HepG2 (cell line): Measurements from ENCODE around the gene CABP4. TPM values are rescaled to one million over a fixed set of nuclear protein-coding genes. Genes with fewer than 3 reads are reported as not detected.

Experiments
- ATAC-seq: fragments of 200-7000 bp; cut with Tn5 transposase; 3 replicates; pipeline ENCODE4 v1.9.1; 2020; ENCODE audit warnings: mild to moderate bottlenecking, moderate library complexity
- BruUV-seq: library from RNA; stranded (reverse); fragments of 400-500 nt; replicated peaks from 2 replicates; lab custom pipeline; 2021; lab: Mats Ljungman, UMichigan
- CTCF ChIA-PET: fragments of 300-600 bp; formaldehyde crosslinking; extraction: SDS; loops from one replicate; lab custom pipeline; 2021; ENCODE audit warnings: low total read pairs, inconsistent platforms, low intra/inter-chr PET ratio; lab: Yijun Ruan, JAX
- POLR2A ChIA-PET: fragments of 350-600 bp; sonication (Branson Sonifier 250); formaldehyde crosslinking; loops from one replicate; lab custom pipeline; 2020; ENCODE audit warnings: antibody characterized with exemption, inconsistent platforms; lab: Yijun Ruan, JAX
- DNase-seq: peaks from one replicate; pipeline ENCODE4 v3.0.0-alpha.2; 2015; ENCODE audit warnings: low spot score
- FAIRE-seq: peaks from 3 replicates; lab custom pipeline; 2011; peaks lifted over from hg19 to GRCh38; lab: Jason Lieb, UNC
- H2AFZ ChIP-seq: one replicate; pipeline ENCODE4 v1.6.1; 2011; ENCODE audit warnings: low read length, inconsistent platforms
- H3K27ac ChIP-seq: fragments of 300-600 bp; 3 replicates; pipeline ENCODE4 v1.8.0; 2011; ENCODE audit warnings: mixed run types, mild to moderate bottlenecking, mixed read lengths, low read length, inconsistent platforms; ENCODE audit not compliant: insufficient read depth; ENCODE audit errors: extremely low read length
- H3K27me3 ChIP-seq, 2 experiments: fragments of 200-600 bp in 1 of 2; 2 replicates in 1 of 2; 3 replicates in 1 of 2; pipeline versions ENCODE4 v1.6.0 to v1.8.0; 2011; ENCODE audit warnings: low read length in 2 of 2, mild to moderate bottlenecking in 2 of 2, moderate library complexity in 2 of 2, inconsistent platforms in 1 of 2; ENCODE audit not compliant: insufficient read depth in 2 of 2, control insufficient read depth in 1 of 2
- H3K36me3 ChIP-seq, 2 experiments: fragments of 200-600 bp in 1 of 2; replicated peaks in 1 of 2; 2 replicates in 1 of 2; 3 replicates in 1 of 2; pipeline versions ENCODE4 v1.5.1 to v1.8.0; 2011; ENCODE audit warnings: low read length in 2 of 2, inconsistent platforms in 1 of 2; ENCODE audit not compliant: insufficient read depth in 2 of 2, control insufficient read depth in 1 of 2
- H3K4me1 ChIP-seq: 2 replicates; pipeline ENCODE4 v1.5.1; 2012; ENCODE audit warnings: low read length, inconsistent platforms; ENCODE audit not compliant: insufficient read depth
- H3K4me2 ChIP-seq: 2 replicates; pipeline ENCODE4 v1.6.0; 2011; ENCODE audit warnings: low read depth, low read length, inconsistent platforms
- H3K4me3 ChIP-seq, 3 experiments: fragments of 200-600 bp in 1 of 3; sonication (generic), shearing (Covaris generic) in 1 of 3; replicated peaks in 1 of 3; 2 replicates each; pipeline ENCODE4 v1.5.1; 2011 to 2016; ENCODE audit warnings: low read length in 3 of 3, inconsistent platforms in 2 of 3, low read depth in 2 of 3, mild to moderate bottlenecking in 2 of 3, control low read depth in 1 of 3, mixed read lengths in 1 of 3; ENCODE audit not compliant: insufficient read depth in 1 of 3
- H3K79me2 ChIP-seq: one replicate; pipeline ENCODE4 v1.6.1; 2011; ENCODE audit warnings: low read length, inconsistent platforms; ENCODE audit not compliant: insufficient read depth
- H3K9ac ChIP-seq: 2 replicates; pipeline ENCODE4 v1.6.0; 2011; ENCODE audit warnings: mild to moderate bottlenecking, low read depth, low read length, inconsistent platforms; ENCODE audit not compliant: insufficient read depth
- H3K9me3 ChIP-seq: 2 replicates; pipeline ENCODE4 v1.5.1; 2012; ENCODE audit warnings: mild to moderate bottlenecking, low read length
- H4K20me1 ChIP-seq: 2 replicates; pipeline ENCODE4 v1.6.0; 2011; ENCODE audit warnings: inconsistent platforms, mild to moderate bottlenecking, low read length, moderate library complexity; ENCODE audit not compliant: insufficient read depth
- ARNTL ChIP-seq: sonication (generic); formaldehyde crosslinking; IDR thresholded peaks from 2 replicates; pipeline ENCODE4 v1.4.0; 2020; ENCODE audit warnings: mild to moderate bottlenecking, missing genetic modification reagents
- CREBL2 ChIP-seq: sonication (generic); formaldehyde crosslinking; IDR thresholded peaks from 2 replicates; pipeline ENCODE4 v1.8.1; 2023; ENCODE audit warnings: missing genetic modification reagents, mild to moderate bottlenecking, borderline replicate concordance
- HINFP ChIP-seq: sonication (generic); formaldehyde crosslinking; IDR thresholded peaks from 2 replicates; pipeline ENCODE4 v1.4.0; 2020; ENCODE audit warnings: low read depth, mild to moderate bottlenecking, missing genetic modification reagents
- HNF4A ChIP-seq: sonication (generic); formaldehyde crosslinking; IDR thresholded peaks from 2 replicates; pipeline ENCODE4 v1.4.0; 2020; ENCODE audit warnings: missing genetic modification reagents
- HOXD1 ChIP-seq: sonication (generic); formaldehyde crosslinking; IDR thresholded peaks from 2 replicates; pipeline ENCODE4 v1.5.0; 2020; ENCODE audit warnings: missing genetic modification reagents
- IKZF5 ChIP-seq: IDR thresholded peaks from 2 replicates; pipeline ENCODE4 v1.6.1; 2018; ENCODE audit warnings: missing genetic modification reagents, mild to moderate bottlenecking, missing compliant biosample characterization
- MTERF4 ChIP-seq: sonication (generic); formaldehyde crosslinking; IDR thresholded peaks from 2 replicates; pipeline ENCODE4 v1.8.0; 2023; ENCODE audit warnings: mild to moderate bottlenecking, missing genetic modification reagents
- MXD4 ChIP-seq: IDR thresholded peaks from 2 replicates; pipeline ENCODE4 v1.6.1; 2016; ENCODE audit warnings: mild to moderate bottlenecking, missing biosample characterization, missing genetic modification reagents
- NFE2 ChIP-seq: sonication (generic); formaldehyde crosslinking; IDR thresholded peaks from 2 replicates; pipeline ENCODE4 v1.4.0; 2020; ENCODE audit warnings: missing genetic modification reagents
- SYNCRIP ChIP-seq: fragments of 200-400 bp; formaldehyde crosslinking; IDR thresholded peaks from 2 replicates; pipeline ENCODE4 v1.6.1; 2018; ENCODE audit warnings: mild to moderate bottlenecking, low read depth, low read length; ENCODE audit not compliant: insufficient read depth
- XBP1 ChIP-seq: sonication (generic); formaldehyde crosslinking; IDR thresholded peaks from 2 replicates; pipeline ENCODE4 v1.5.0; 2020; ENCODE audit warnings: missing genetic modification reagents
- ZNF350 ChIP-seq: sonication (generic); formaldehyde crosslinking; IDR thresholded peaks from 2 replicates; pipeline ENCODE4 v1.4.0; 2020; ENCODE audit warnings: mild to moderate bottlenecking, low read depth, missing genetic modification reagents, borderline replicate concordance
- ZNF530 ChIP-seq: sonication (generic); formaldehyde crosslinking; IDR thresholded peaks from 2 replicates; pipeline ENCODE4 v1.5.0; 2020; ENCODE audit warnings: low read depth, mild to moderate bottlenecking, missing genetic modification reagents
- ZNF567 ChIP-seq: sonication (generic); formaldehyde crosslinking; IDR thresholded peaks from 2 replicates; pipeline ENCODE4 v1.8.1; 2023; ENCODE audit warnings: mild to moderate bottlenecking, missing genetic modification reagents, borderline replicate concordance
- ZNF589 ChIP-seq: sonication (generic); formaldehyde crosslinking; conservative IDR thresholded peaks from 2 replicates; pipeline ENCODE4 v1.8.0; 2022; ENCODE audit warnings: mild to moderate bottlenecking, moderate library complexity, missing genetic modification reagents
- ZNF720 ChIP-seq: sonication (generic); formaldehyde crosslinking; IDR thresholded peaks from 2 replicates; pipeline ENCODE4 v1.4.0; 2020; ENCODE audit warnings: missing genetic modification reagents
- ZNF850 ChIP-seq: sonication (generic); formaldehyde crosslinking; conservative IDR thresholded peaks from 2 replicates; pipeline ENCODE4 v1.9.0; 2021; ENCODE audit warnings: mild to moderate bottlenecking, missing genetic modification reagents
- whole genome bisulfite sequencing: methylation state at CpG from one replicate; pipeline ENCODE4 v1.1.6; 2017; ENCODE audit warnings: low lambda C conversion rate; 5-methylcytosine and 5-hydroxymethylcytosine counted together
- in situ Hi-C: cut with HindIII; loops from 2 replicates; pipeline ENCODE4 v1.10.0; 2017; ENCODE audit warnings: low pct_unique_long_range_greater_than_20kb; ENCODE audit not compliant: extremely low pct_ligation_motif_present
- intact Hi-C: fragments of 100-400 bp; cut with micrococcal nuclease; formaldehyde crosslinking; loops from one replicate; pipeline ENCODE4 v1.10.0; 2022; ENCODE audit not compliant: unreplicated experiment
- polyA plus RNA-seq, 8 experiments: library from polyadenylated mRNA; depleted of rRNA in 3 of 8; stranded (reverse) in 7 of 8; unstranded in 1 of 8; fragments of >200 nt; fragmentation: Illumina TruSeq in 4 of 8; extraction: Trizol in 4 of 8; gene quantifications; 2 replicates each; pipeline versions ENCODE4 v1.2.1 to v1.2.3, GENCODE V29; 2011 to 2016; ENCODE audit warnings: low read depth in 4 of 8, missing spikeins in 1 of 8, mixed read lengths in 1 of 8; ENCODE audit not compliant: insufficient read depth in 1 of 8
- total RNA-seq, 5 experiments: library from RNA; depleted of rRNA; stranded (reverse); fragments of >200 nt; fragmentation: Illumina TruSeq; extraction: Trizol; gene quantifications; 2 replicates each; pipeline ENCODE4 v1.2.3, GENCODE V29; 2016; ENCODE audit warnings: low read depth in 1 of 5

The CABP4 gene
- total and polyA plus RNA-seq, 2 of the 13 experiments (the other 11 are each of a cell fraction or from before 2014, with no cell fraction given), result not detected

- no peak for TF ChIP-seq IKZF5 (CRISPR knock-in tag)
- no peak for TF ChIP-seq HNF4A (CRISPR knock-in tag)
- no peak for TF ChIP-seq ZNF567 (CRISPR knock-in tag)
These were observed 2.3 kb downstream of the CABP4 start (continued) for GRCh38 chr11:67457453-67457852.

GRCh38 chr11:67458266-67458665 is 3.1 kb downstream of the CABP4 start:
- H3K79me2 ChIP-seq, result no peaks in the 10 kb centered on the region
- TF ChIP-seq SYNCRIP, result no peak
- no peak for TF ChIP-seq MTERF4
- no peak for TF ChIP-seq NFE2 (CRISPR knock-in tag)
- no peak for TF ChIP-seq CREBL2 (CRISPR knock-in tag)
- no peak for TF ChIP-seq ZNF850 (CRISPR knock-in tag)
- TF ChIP-seq ZNF720, result no peak
- no peak for TF ChIP-seq HINFP (CRISPR knock-in tag)
- no peak for TF ChIP-seq MXD4 (CRISPR knock-in tag)
- no peak for TF ChIP-seq ZNF350 (CRISPR knock-in tag)
- no peak for TF ChIP-seq XBP1 (CRISPR knock-in tag)
- TF ChIP-seq ZNF589 (CRISPR knock-in tag), result no peak
- no peak for TF ChIP-seq ZNF530
- no peak for TF ChIP-seq HOXD1 (CRISPR knock-in tag)
- TF ChIP-seq ARNTL (CRISPR knock-in tag), result no peak
- in situ Hi-C loops, result no loop called here
- intact Hi-C loops, result no loop called here
- H3K4me1 ChIP-seq, result peaks cover 10% of the 10 kb centered on the region
- no peaks in the 10 kb centered on the region for H4K20me1 ChIP-seq
- no TSS peak for BruUV-seq
- H3K9me3 ChIP-seq, result no peaks in the 10 kb centered on the region
- H3K4me2 ChIP-seq, result no peak overlapping the region
- no peak for ATAC-seq
- no peak overlapping the region for H2AFZ ChIP-seq
- ChIA-PET POLR2A (no interaction called here), CTCF (no interaction called here)
- DNase-seq, result no peak
- no peak for FAIRE-seq
- peaks cover 14 to 53% of the 10 kb centered on the region in 2 experiments; a peak in 4 of 5 replicates for H3K27me3 ChIP-seq
- no peaks in the 10 kb centered on the region for H3K36me3 ChIP-seq
- H3K4me3 ChIP-seq, result no peak overlapping the region
- WGBS, result 79% methylated on average over 10 of the region's 19 CpGs
- H3K9ac ChIP-seq, result no peak overlapping the region
- H3K27ac ChIP-seq, result no peak overlapping the region
